Heart right ventricle (tissue), 16 donors: Measurements from ENCODE around the gene SLC5A2. TPM values are rescaled to one million over a fixed set of nuclear protein-coding genes. Genes with fewer than 3 reads are reported as not detected.
A peak's percentile ranks its signal among the peaks of the same experiment; 100 is the strongest.

Experiments used
- ATAC-seq, 8 donors: fragments of 200-7000 bp; cut with Tn5 transposase; one replicate each; pipeline ENCODE4 v1.9.1; 2020; ENCODE audit warnings: mild to moderate bottlenecking in 8 of 8, moderate library complexity in 8 of 8, moderate number of reproducible peaks in 1 of 8
- DNase-seq, 2 donors: peaks; one replicate each; pipeline ENCODE4 v3.0.0-alpha.2; 2020
- H3K27ac ChIP-seq, 10 donors: fragments of 200-600 bp; sonication (generic) in 2 of 10; one replicate each; pipeline versions ENCODE4 v1.5.0 to v1.8.0; 2020 to 2022; ENCODE audit warnings: mild to moderate bottlenecking in 3 of 10
- H3K27me3 ChIP-seq, 7 donors: fragments of 200-600 bp; one replicate each; pipeline ENCODE4 v1.8.0; 2021 to 2022; ENCODE audit warnings: mild to moderate bottlenecking in 2 of 7
- H3K36me3 ChIP-seq, 9 donors: fragments of 200-600 bp; sonication (generic) in 1 of 9; one replicate each; pipeline versions ENCODE4 v1.5.0 to v1.8.0; 2020 to 2022; ENCODE audit warnings: mild to moderate bottlenecking in 2 of 9
- H3K4me1 ChIP-seq, 9 donors: fragments of 200-600 bp; sonication (generic) in 1 of 9; one replicate each; pipeline versions ENCODE4 v1.5.0 to v1.8.0; 2020 to 2022; ENCODE audit warnings: mild to moderate bottlenecking in 4 of 9
- H3K4me3 ChIP-seq, 10 donors: fragments of 200-600 bp; sonication (generic) in 2 of 10; one replicate each; pipeline versions ENCODE4 v1.5.0 to v1.8.0; 2020 to 2022; ENCODE audit warnings: mild to moderate bottlenecking in 7 of 10, moderate library complexity in 2 of 10
- H3K9me3 ChIP-seq, 11 donors: fragments of 200-600 bp in 10 of 11; sonication (generic) in 2 of 11; one replicate each; pipeline versions ENCODE4 v1.5.0 to v1.8.0; 2013 to 2022; ENCODE audit warnings: mild to moderate bottlenecking in 2 of 11, control low read depth in 1 of 11, moderate library complexity in 1 of 11
- CTCF ChIP-seq, 9 donors: fragments of 200-600 bp; sonication (generic) in 2 of 9; IDR thresholded peaks; one replicate each; pipeline versions ENCODE4 v1.5.0 to v1.8.0; 2021 to 2022; ENCODE audit warnings: antibody characterized with exemption in 9 of 9, mild to moderate bottlenecking in 5 of 9, moderate library complexity in 1 of 9
- WGBS, 2 donors: extraction: QIAGEN DNeasy Blood & Tissue Kit; methylation state at CpG; one replicate each; pipeline ENCODE4 v1.1.7; 2013; ENCODE audit warnings: inconsistent platforms in 1 of 2; 5-methylcytosine and 5-hydroxymethylcytosine counted together
- intact Hi-C, 10 donors: fragments of 100-400 bp; cut with DNase I; formaldehyde crosslinking; loops; one replicate each; pipeline versions ENCODE4 v1.11.1 to v1.14.2; 2022
- polyA plus RNA-seq, 2 donors: library from polyadenylated mRNA; stranded (reverse); fragments of 200-250 nt; gene quantifications; one replicate each; pipeline ENCODE4 v1.2.3, GENCODE V29; 2013
- total RNA-seq, 10 donors: library from RNA; stranded (reverse); fragmentation: NEBNext Ultra II Directional in 3 of 10; extraction: Animal tissue kit (Norgen Biotek cat#: 25700) in 3 of 10; gene quantifications; one replicate each; pipeline versions ENCODE4 v1.2.1 to v1.2.4, GENCODE V29; 2021 to 2023
- donor health status: Arrhythmogenic right ventricular cardiomyopathy.
- donor health status: ischemic (EF 13 %, LVEDD 7.1; RV severe dilation, severe dysfunction).
- donor health status: healthy with polysubstance abuse.
- donor health status: DM: no; HTN: yes; CAD: no.
- donor health status: DM: no; HTN: no; CAD: no.
- donor health status: ischemic (EF 25% LVEDD 6.9; RV normal size, moderate dysfunction).
- donor health status: ischemic (EF 25% LVEDD 5.7; RV mildly dilated, moderate dysfunction).
- donor health status: healthy.
- donor health status: DM: yes; HTN: yes; CAD: no.
- donor health status: Ischemic cardiomyopathy.
- donor health status: ischemic (EF 35%, LVEDD 5.7; RV mildly dilated, moderate dysfunction).
- donor health status: nonischemic (EF 11% LVEDD 7.7; RV severe dilation, severe dysfunction).
- donor health status: DM: yes; HTN: yes; CAD: no.
- donor health status: PGD.
- donor health status: ischemic (EF 29% LVEDD 5.4; RV normal size, mild dysfunction).
- donor health status: nonischemic (EF 23%, LVEDD 6.1; RV moderate dilation, normal function).

SLC5A2 gene
- total and polyA plus RNA-seq, 12 donors = 0.77 to 1.9 TPM; not detected in 10

- Histone ChIP-seq H3K27me3 (peaks cover 0 to 30% (median 18%) of the 10 kb centered on the region in 7 donors), H3K4me3 (peak overlapping the region; percentile 39 to 74 (median 62)), H3K4me1 (peaks cover 9 to 21% (median 19%) of the 10 kb centered on the region in 9 donors), H3K9me3 (no peaks in the 10 kb centered on the region), H3K27ac (no peak overlapping the region), H3K36me3 (peaks cover 0 to 46% (median 22%) of the 10 kb centered on the region in 9 donors)
- intact Hi-C loops = loop anchor here in 1 of 10 donors (10.0 kb wide), 1 partner anchor 216 kb away; no protein-coding TSS in a partner anchor
- TF ChIP-seq CTCF (IDR thresholded peaks at IDR 0.05) = peak in 3 of 9 donors; percentile 4 to 22 (median 14)
- ATAC-seq = peak in 7 of 8 donors; percentile 5 to 39 (median 24)
- no peak for DNase-seq
- 34 to 35% methylated on average over 72 to 77 of the region's 77 CpGs for WGBS, 2 donors
Measured at GRCh38 chr16:31488468-31489297, 5.8 kb downstream of the SLC5A2 start.

GRCh38 chr16:31489298-31489564 lies 6.3 kb downstream of the SLC5A2 start:
- 85 to 87% methylated on average over 7 of the region's 7 CpGs for WGBS, 2 donors
- peaks cover 9 to 21% (median 19%) of the 10 kb centered on the region in 9 donors for H3K4me1 ChIP-seq
- H3K36me3 ChIP-seq = peaks cover 0 to 52% (median 26%) of the 10 kb centered on the region in 9 donors
- no peak overlapping the region for H3K4me3 ChIP-seq
- ATAC-seq = no peak
- peaks cover 0 to 30% (median 18%) of the 10 kb centered on the region in 7 donors for H3K27me3 ChIP-seq
- no peaks in the 10 kb centered on the region for H3K9me3 ChIP-seq
- TF ChIP-seq CTCF (IDR thresholded peaks at IDR 0.05) = no peak
- intact Hi-C loops = loop anchor here in 1 of 10 donors (10.0 kb wide), 1 partner anchor 216 kb away; no protein-coding TSS in a partner anchor
- no peak for DNase-seq
- no peak overlapping the region for H3K27ac ChIP-seq

GRCh38 chr16:31489616-31490584 lies 7.0 kb downstream of the SLC5A2 start:
- H3K27me3 ChIP-seq = peaks cover 0 to 30% (median 18%) of the 10 kb centered on the region in 7 donors
- no peak for TF ChIP-seq CTCF (IDR thresholded peaks at IDR 0.05)
- DNase-seq = no peak
- no peak overlapping the region for H3K27ac ChIP-seq
- H3K9me3 ChIP-seq = no peaks in the 10 kb centered on the region
- no peak overlapping the region for H3K4me3 ChIP-seq
- 89 to 90% methylated on average over 22 of the region's 22 CpGs for WGBS, 2 donors
- intact Hi-C loops = loop anchor here in 2 of 10 donors (10.0 kb wide), 2 partner anchors 215 to 375 kb away; no protein-coding TSS in a partner anchor
- no peak for ATAC-seq
- peaks cover 9 to 21% (median 19%) of the 10 kb centered on the region in 9 donors for H3K4me1 ChIP-seq
- H3K36me3 ChIP-seq = peaks cover 0 to 58% (median 26%) of the 10 kb centered on the region in 9 donors
